OCI-LY3 (cell line): ENCODE data around the gene AGBL1.

ENCODE experiments used
- H2AFZ ChIP-seq: fragments of 200-600, 300-600 bp; shearing (Covaris generic); 2 replicates; pipeline ENCODE4 v1.6.0; 2014; ENCODE audit warnings: antibody characterized with exemption, low read depth, low read length
- H3K27ac ChIP-seq: fragments of 200-600, 300-600 bp; sonication (generic); 2 replicates; pipeline ENCODE4 v1.5.1; 2014; ENCODE audit warnings: mild to moderate bottlenecking, low read length, moderate library complexity, mixed read lengths
- H3K27me3 ChIP-seq: fragments of 200-600, 300-600 bp; sonication (generic); 2 replicates; pipeline ENCODE4 v1.6.1; 2014; ENCODE audit warnings: low read depth, low read length, mixed read lengths
- H3K36me3 ChIP-seq: fragments of 200-600, 300-600 bp; sonication (generic); replicated peaks from 2 replicates; pipeline ENCODE3; 2014; ENCODE audit warnings: low read depth, low read length, mixed read lengths
- H3K4me1 ChIP-seq: fragments of 300-600, 200-600 bp; sonication (generic); 2 replicates; pipeline ENCODE4 v1.6.1; 2014; ENCODE audit warnings: low read length, mixed read lengths
- H3K4me2 ChIP-seq: fragments of 200-600, 300-600 bp; sonication (generic); 2 replicates; pipeline ENCODE4 v1.6.1; 2014; ENCODE audit warnings: low read length, mixed read lengths
- H3K4me3 ChIP-seq: fragments of 300-600, 200-600 bp; sonication (generic); 2 replicates; pipeline ENCODE4 v1.5.1; 2014; ENCODE audit warnings: antibody characterized with exemption, mild to moderate bottlenecking, low read length, moderate library complexity
- H3K79me2 ChIP-seq: fragments of 300-600, 200-600 bp; shearing (Covaris generic); 2 replicates; pipeline ENCODE4 v1.6.1; 2014; ENCODE audit warnings: mild to moderate bottlenecking, low read length, mixed read lengths
- H3K9ac ChIP-seq: fragments of 300-600, 200-600 bp; shearing (Covaris generic); 2 replicates; pipeline ENCODE4 v1.6.0; 2014; ENCODE audit warnings: mild to moderate bottlenecking, low read length, moderate library complexity
- H3K9me3 ChIP-seq: fragments of 200-600, 300-600 bp; shearing (Covaris generic); 2 replicates; pipeline ENCODE4 v1.6.1; 2014; ENCODE audit warnings: low read length, mixed read lengths; ENCODE audit not compliant: insufficient read depth
- H4K20me1 ChIP-seq: fragments of 200-600, 300-600 bp; sonication (generic); 2 replicates; pipeline ENCODE4 v1.6.1; 2016; ENCODE audit warnings: low read length, mixed read lengths; ENCODE audit not compliant: insufficient read depth
- CTCF ChIP-seq: fragments of 200-600, 300-600 bp; sonication (generic); IDR thresholded peaks from 2 replicates; pipeline ENCODE4 v1.5.1; 2014; ENCODE audit warnings: antibody characterized with exemption, low read length, low read depth
- EZH2phosphoT487 ChIP-seq: fragments of 200-600 bp; shearing (Covaris generic); IDR thresholded peaks from 2 replicates; pipeline ENCODE4 v1.6.1; 2018; ENCODE audit warnings: antibody characterized with exemption, mixed run types, low read depth

AGBL1 gene

GRCh38 chr15:86630946-86631345 lies 551.3 kb downstream of the AGBL1 start:
- Histone ChIP-seq H4K20me1 (no peaks in the 10 kb centered on the region), H3K4me3 (no peak overlapping the region), H3K79me2 (no peaks in the 10 kb centered on the region), H3K4me1 (no peaks in the 10 kb centered on the region), H3K27me3 (no peaks in the 10 kb centered on the region), H3K9me3 (no peaks in the 10 kb centered on the region), H3K27ac (no peak overlapping the region), H3K36me3 (no peaks in the 10 kb centered on the region), H2AFZ (no peak overlapping the region), H3K4me2 (no peak overlapping the region), H3K9ac (no peak overlapping the region)
- TF ChIP-seq CTCF = no peak
- TF ChIP-seq EZH2phosphoT487 = no peak

GRCh38 chr15:86634146-86634545 lies 554.5 kb downstream of the AGBL1 start:
- Histone ChIP-seq H2AFZ (no peak overlapping the region), H3K9ac (no peak overlapping the region), H4K20me1 (no peaks in the 10 kb centered on the region), H3K4me2 (no peak overlapping the region), H3K79me2 (no peaks in the 10 kb centered on the region), H3K4me3 (no peak overlapping the region), H3K27me3 (no peaks in the 10 kb centered on the region), H3K9me3 (no peaks in the 10 kb centered on the region), H3K4me1 (no peaks in the 10 kb centered on the region), H3K36me3 (no peaks in the 10 kb centered on the region), H3K27ac (no peak overlapping the region)
- TF ChIP-seq CTCF (no peak), EZH2phosphoT487 (no peak)

GRCh38 chr15:86634992-86635638 lies 555.4 kb downstream of the AGBL1 start:
- Histone ChIP-seq H3K4me2 (no peak overlapping the region), H4K20me1 (no peaks in the 10 kb centered on the region), H3K79me2 (no peaks in the 10 kb centered on the region), H3K27me3 (no peaks in the 10 kb centered on the region), H3K9ac (no peak overlapping the region), H3K9me3 (no peaks in the 10 kb centered on the region), H3K27ac (no peak overlapping the region), H2AFZ (no peak overlapping the region), H3K36me3 (no peaks in the 10 kb centered on the region), H3K4me1 (no peaks in the 10 kb centered on the region), H3K4me3 (no peak overlapping the region)
- TF ChIP-seq CTCF = no peak
- no peak for TF ChIP-seq EZH2phosphoT487

- Histone ChIP-seq H3K36me3 (no peaks in the 10 kb centered on the region), H3K4me1 (no peaks in the 10 kb centered on the region), H3K9ac (no peak overlapping the region), H3K4me3 (no peak overlapping the region), H3K9me3 (no peaks in the 10 kb centered on the region), H3K27ac (no peak overlapping the region), H2AFZ (no peak overlapping the region), H3K4me2 (no peak overlapping the region), H3K79me2 (no peaks in the 10 kb centered on the region), H3K27me3 (no peaks in the 10 kb centered on the region), H4K20me1 (no peaks in the 10 kb centered on the region)
- no peak for TF ChIP-seq EZH2phosphoT487
- TF ChIP-seq CTCF = no peak
Measured at GRCh38 chr15:86644339-86644738, 564.7 kb downstream of the AGBL1 start.
